ENCODE measurements around the gene TREM2. TPM values are rescaled to one million over a fixed set of nuclear protein-coding genes. Genes with fewer than 3 reads are reported as not detected.

Gene TREM2
- total RNA-seq, 1 donor from 2014 or later, result not detected

- no peak overlapping the region for H3K27ac Mint-ChIP-seq (ENCODE audit: unreplicated experiment)
- no peaks in the 10 kb centered on the region for H3K4me1 Mint-ChIP-seq (ENCODE audit: low read depth)
- DNase-seq (ENCODE audit: low spot score), result no peak
- H3K36me3 Mint-ChIP-seq (ENCODE audit: low read depth), result peaks cover 7% of the 10 kb centered on the region
- no peak overlapping the region for H3K4me3 Mint-ChIP-seq (ENCODE audit: unreplicated experiment)
- no peaks in the 10 kb centered on the region for H3K9me3 Mint-ChIP-seq (ENCODE audit: low read depth)
- H3K27me3 Mint-ChIP-seq (ENCODE audit: low read depth), result peaks cover 12% of the 10 kb centered on the region
- TF ChIP-seq CTCF (IDR thresholded peaks at IDR 0.05), result no peak
Measured at GRCh38 chr6:41153451-41153850, 9.5 kb downstream of the TREM2 start.

DNA sequence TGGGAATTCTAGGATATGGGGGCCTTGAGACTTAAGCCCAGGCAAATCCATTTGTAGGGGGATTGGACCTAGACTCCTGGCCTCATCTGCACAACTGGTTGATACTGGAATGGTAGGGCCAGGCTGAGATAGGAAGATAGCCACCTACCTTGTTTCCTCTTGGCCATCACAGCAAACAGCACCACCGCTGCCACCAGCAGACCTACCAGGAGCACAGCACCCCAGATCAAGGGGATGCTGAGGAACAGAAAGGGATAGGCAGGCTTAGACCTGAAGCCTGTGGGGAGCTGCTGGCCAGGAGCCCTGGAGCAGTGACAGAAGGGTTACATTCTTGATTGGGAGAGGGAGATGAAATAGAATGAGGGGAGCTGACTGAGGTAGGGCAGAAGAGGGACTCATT is 12.2 kb downstream of the TREM2 start:
- H3K27ac Mint-ChIP-seq (ENCODE audit: unreplicated experiment), result no peak overlapping the region
- H3K4me3 Mint-ChIP-seq (ENCODE audit: unreplicated experiment), result no peak overlapping the region
- H3K4me1 Mint-ChIP-seq (ENCODE audit: low read depth), result no peaks in the 10 kb centered on the region
- no peaks in the 10 kb centered on the region for H3K27me3 Mint-ChIP-seq (ENCODE audit: low read depth)
- no peak for DNase-seq (ENCODE audit: low spot score)
- TF ChIP-seq CTCF (IDR thresholded peaks at IDR 0.05), result no peak
- peaks cover 5% of the 10 kb centered on the region for H3K36me3 Mint-ChIP-seq (ENCODE audit: low read depth)
- H3K9me3 Mint-ChIP-seq (ENCODE audit: low read depth), result no peaks in the 10 kb centered on the region

GRCh38 chr6:41147917-41148316 is 15.0 kb downstream of the TREM2 start:
- Mint-ChIP-seq H3K9me3 (ENCODE audit: low read depth) (peaks cover 6% of the 10 kb centered on the region), H3K27ac (ENCODE audit: unreplicated experiment) (no peak overlapping the region), H3K27me3 (ENCODE audit: low read depth) (no peaks in the 10 kb centered on the region), H3K4me3 (ENCODE audit: unreplicated experiment) (no peak overlapping the region), H3K4me1 (ENCODE audit: low read depth) (no peaks in the 10 kb centered on the region), H3K36me3 (ENCODE audit: low read depth) (peaks cover 11% of the 10 kb centered on the region)
- DNase-seq (ENCODE audit: low spot score), result no peak
- no peak for TF ChIP-seq CTCF (IDR thresholded peaks at IDR 0.05)

DNA sequence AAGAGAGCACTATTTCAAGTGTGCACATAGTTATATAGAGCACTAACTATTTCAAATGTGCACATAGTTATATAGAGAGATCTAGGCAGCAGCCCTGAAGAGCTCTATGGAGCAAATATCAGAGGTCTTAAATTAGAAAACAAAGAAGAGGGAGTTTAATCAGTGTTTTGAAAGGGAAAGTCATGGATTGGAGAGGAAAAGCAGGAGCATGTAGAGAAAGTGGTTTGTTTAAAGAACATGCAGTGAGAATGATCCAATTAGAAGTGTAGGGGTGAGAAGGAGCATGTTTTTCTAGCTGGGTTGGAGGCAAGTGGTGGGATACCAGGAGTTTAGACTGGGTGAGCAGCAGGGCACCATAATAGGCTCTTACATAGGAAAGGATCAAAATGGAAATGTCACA is 26.0 kb downstream of the TREM2 start:
- H3K9me3 Mint-ChIP-seq (ENCODE audit: low read depth), result no peaks in the 10 kb centered on the region
- H3K27me3 Mint-ChIP-seq (ENCODE audit: low read depth), result no peaks in the 10 kb centered on the region
- H3K4me1 Mint-ChIP-seq (ENCODE audit: low read depth), result no peaks in the 10 kb centered on the region
- TF ChIP-seq CTCF (IDR thresholded peaks at IDR 0.05), result no peak
- H3K27ac Mint-ChIP-seq (ENCODE audit: unreplicated experiment), result no peak overlapping the region
- no peak for DNase-seq (ENCODE audit: low spot score)
- peaks cover 3% of the 10 kb centered on the region for H3K36me3 Mint-ChIP-seq (ENCODE audit: low read depth)
- no peak overlapping the region for H3K4me3 Mint-ChIP-seq (ENCODE audit: unreplicated experiment)

DNA sequence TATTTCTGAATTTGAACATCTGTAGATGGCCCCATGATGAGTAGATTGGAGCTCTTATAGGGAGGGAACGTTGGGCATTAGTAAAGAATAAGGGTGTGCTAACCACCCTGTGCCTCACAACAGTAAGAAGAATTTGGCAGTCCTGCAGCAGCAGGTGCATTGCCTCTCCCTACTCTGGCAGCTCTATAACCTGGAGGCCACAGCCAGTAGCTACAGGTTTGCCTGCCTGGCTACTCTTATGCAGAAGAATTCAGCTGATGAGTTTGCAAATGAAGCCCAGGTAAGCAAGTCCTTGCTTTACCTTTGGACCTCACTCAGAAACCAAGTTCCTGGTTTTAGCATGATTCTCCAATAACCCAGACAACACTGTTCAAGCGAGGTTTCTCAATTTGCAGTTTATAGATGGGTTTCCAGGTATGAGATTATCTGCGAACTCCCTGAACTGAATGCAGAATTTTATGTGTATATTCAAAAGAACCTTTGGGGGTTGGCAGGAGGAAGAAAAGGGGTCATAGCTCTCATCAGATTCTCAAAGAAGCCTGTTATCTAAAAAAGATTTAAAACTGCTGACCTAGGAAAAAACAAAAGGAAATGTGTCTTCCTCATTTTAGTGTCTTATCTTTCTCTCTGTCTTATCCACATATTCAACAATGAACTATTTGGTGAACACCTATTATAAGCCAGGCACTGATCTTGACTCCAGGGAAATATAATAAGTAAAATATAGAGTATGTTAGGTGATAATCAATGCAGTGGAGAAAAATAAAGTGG is 27.7 kb downstream of the TREM2 start:
- H3K36me3 Mint-ChIP-seq (ENCODE audit: low read depth), result peaks cover 1% of the 10 kb centered on the region
- no peak overlapping the region for H3K4me3 Mint-ChIP-seq (ENCODE audit: unreplicated experiment)
- H3K27me3 Mint-ChIP-seq (ENCODE audit: low read depth), result no peaks in the 10 kb centered on the region
- H3K9me3 Mint-ChIP-seq (ENCODE audit: low read depth), result no peaks in the 10 kb centered on the region
- TF ChIP-seq CTCF (IDR thresholded peaks at IDR 0.05), result no peak
- DNase-seq (ENCODE audit: low spot score), result no peak
- H3K4me1 Mint-ChIP-seq (ENCODE audit: low read depth), result no peaks in the 10 kb centered on the region
- H3K27ac Mint-ChIP-seq (ENCODE audit: unreplicated experiment), result no peak overlapping the region

All from chondrocyte (in vitro differentiated cells).